ENCODE measurements around the gene MYO9A.

DNA sequence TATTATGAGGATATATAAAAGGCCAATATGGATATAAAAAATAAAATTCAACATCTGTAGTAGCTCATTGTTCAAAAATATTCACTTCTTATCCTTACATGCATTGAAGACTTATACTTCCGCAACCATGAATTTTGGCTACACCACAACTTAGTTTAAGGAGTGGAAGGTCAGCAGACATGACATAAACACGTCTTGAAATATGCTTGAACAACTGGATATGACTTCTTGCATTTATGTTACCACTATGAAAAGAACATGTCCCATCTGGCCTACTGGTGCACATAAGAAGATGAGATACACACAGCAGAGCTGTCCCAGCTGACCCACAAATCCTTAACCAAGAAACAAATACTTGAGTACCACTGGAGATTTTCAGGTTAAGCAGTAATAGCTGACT lies 52.1 kb downstream of the MYO9A start:
- TF ChIP-seq, protein P1, sequence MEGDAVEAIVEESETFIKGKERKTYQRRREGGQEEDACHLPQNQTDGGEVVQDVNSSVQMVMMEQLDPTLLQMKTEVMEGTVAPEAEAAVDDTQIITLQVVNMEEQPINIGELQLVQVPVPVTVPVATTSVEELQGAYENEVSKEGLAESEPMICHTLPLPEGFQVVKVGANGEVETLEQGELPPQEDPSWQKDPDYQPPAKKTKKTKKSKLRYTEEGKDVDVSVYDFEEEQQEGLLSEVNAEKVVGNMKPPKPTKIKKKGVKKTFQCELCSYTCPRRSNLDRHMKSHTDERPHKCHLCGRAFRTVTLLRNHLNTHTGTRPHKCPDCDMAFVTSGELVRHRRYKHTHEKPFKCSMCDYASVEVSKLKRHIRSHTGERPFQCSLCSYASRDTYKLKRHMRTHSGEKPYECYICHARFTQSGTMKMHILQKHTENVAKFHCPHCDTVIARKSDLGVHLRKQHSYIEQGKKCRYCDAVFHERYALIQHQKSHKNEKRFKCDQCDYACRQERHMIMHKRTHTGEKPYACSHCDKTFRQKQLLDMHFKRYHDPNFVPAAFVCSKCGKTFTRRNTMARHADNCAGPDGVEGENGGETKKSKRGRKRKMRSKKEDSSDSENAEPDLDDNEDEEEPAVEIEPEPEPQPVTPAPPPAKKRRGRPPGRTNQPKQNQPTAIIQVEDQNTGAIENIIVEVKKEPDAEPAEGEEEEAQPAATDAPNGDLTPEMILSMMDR (conservative IDR thresholded peaks at IDR 0.05), result no peak
- TF ChIP-seq ZFX (IDR thresholded peaks at IDR 0.05), result no peak
